ENCODE measurements around the gene DENND1A. TPM values are rescaled to one million over a fixed set of nuclear protein-coding genes. Genes with fewer than 3 reads are reported as not detected.

The DENND1A gene
- total and polyA plus RNA-seq, 12 donors: 7.3 to 36.7 (median 19.6) TPM

GRCh38 chr9:123336959-123337358, 593.0 kb downstream of the DENND1A start:
- H3K4me3 ChIP-seq: no peak overlapping the region
- TF ChIP-seq POLR2A (IDR thresholded peaks at IDR 0.05) (no peak), CTCF (IDR thresholded peaks at IDR 0.05) (no peak)
- H3K4me1 ChIP-seq (replicated peaks in 1 of 2): no peaks in the 10 kb centered on the region
- no peaks in the 10 kb centered on the region for H3K36me3 ChIP-seq (replicated peaks in 1 of 2)
- no peaks in the 10 kb centered on the region for H3K9me3 ChIP-seq (replicated peaks in 1 of 3)
- peaks cover 2% of the 10 kb centered on the region for H3K27me3 ChIP-seq
- intact Hi-C loops (cut with DNase I): no loop called here
- DNase-seq: no peak
- H3K27ac ChIP-seq: no peak overlapping the region

GRCh38 chr9:123336449-123336848, 593.5 kb downstream of the DENND1A start:
- intact Hi-C loops (cut with DNase I): no loop called here

GRCh38 chr9:123335986-123336329, 594.0 kb downstream of the DENND1A start:
- no peak for TF ChIP-seq POLR2A (IDR thresholded peaks at IDR 0.05)
- TF ChIP-seq CTCF (IDR thresholded peaks at IDR 0.05): no peak
- Histone ChIP-seq H3K27ac (no peak overlapping the region), H3K4me3 (no peak overlapping the region), H3K9me3 (replicated peaks in 1 of 3) (no peaks in the 10 kb centered on the region), H3K36me3 (replicated peaks in 1 of 2) (no peaks in the 10 kb centered on the region), H3K27me3 (peaks cover 2% of the 10 kb centered on the region), H3K4me1 (replicated peaks in 1 of 2) (no peaks in the 10 kb centered on the region)
- DNase-seq: no peak
- 81 to 82% (median 81%) methylated on average over 6 of the region's 6 CpGs for WGBS, 4 donors
- intact Hi-C loops (cut with DNase I): no loop called here

More at GRCh38 chr9:123336449-123336848, 593.5 kb downstream of the DENND1A start:
- Histone ChIP-seq H3K4me3 (no peak overlapping the region), H3K4me1 (replicated peaks in 1 of 2) (no peaks in the 10 kb centered on the region), H3K27me3 (peaks cover 2% of the 10 kb centered on the region), H3K36me3 (replicated peaks in 1 of 2) (no peaks in the 10 kb centered on the region), H3K9me3 (replicated peaks in 1 of 3) (no peaks in the 10 kb centered on the region), H3K27ac (no peak overlapping the region)
- TF ChIP-seq CTCF (IDR thresholded peaks at IDR 0.05): no peak
- TF ChIP-seq POLR2A (IDR thresholded peaks at IDR 0.05): no peak
- WGBS, 4 donors: 83 to 95% (median 89%) methylated on average over 3 of the region's 3 CpGs
- no peak for DNase-seq

- peaks cover 2% of the 10 kb centered on the region for H3K27me3 ChIP-seq
- H3K9me3 ChIP-seq (replicated peaks in 1 of 3): no peaks in the 10 kb centered on the region
- no peak for DNase-seq
- intact Hi-C loops (cut with DNase I): no loop called here
- no peak overlapping the region for H3K4me3 ChIP-seq
- no peaks in the 10 kb centered on the region for H3K36me3 ChIP-seq (replicated peaks in 1 of 2)
- no peak overlapping the region for H3K27ac ChIP-seq
- 40 to 64% (median 59%) methylated on average over 9 of the region's 9 CpGs for WGBS, 4 donors
- TF ChIP-seq POLR2A (IDR thresholded peaks at IDR 0.05) (no peak), CTCF (IDR thresholded peaks at IDR 0.05) (no peak)
- no peaks in the 10 kb centered on the region for H3K4me1 ChIP-seq (replicated peaks in 1 of 2)
These were observed 594.5 kb downstream of the DENND1A start for GRCh38 chr9:123335193-123335985.

Data from adrenal gland (tissue), 12 donors.